GM18520 (cell line): ENCODE data around the gene FGF8.
A peak's percentile ranks its signal among the peaks of the same experiment; 100 is the strongest.

Experiments
- ATAC-seq: cut with Tn5 transposase; IDR thresholded peaks from one replicate; pipeline ENCODE4 v1.9.1; 2021; ENCODE audit not compliant: unreplicated experiment

Gene FGF8

GRCh38 chr10:101782811-101783735 is 7.2 kb upstream of the FGF8 start, which contains the start of gene NPM3:
Gene NPM3, minus strand, starts transcription at chr10:101783446. Its CDS starts 56 bp downstream, at chr10:101783390.
- peak; percentile 41 for ATAC-seq

- no peak for ATAC-seq
Observed at GRCh38 chr10:101781984-101782810, 6.3 kb upstream of the FGF8 start.

GRCh38 chr10:101781655-101781983 is 5.7 kb upstream of the FGF8 start:
- ATAC-seq, result no peak

- ATAC-seq, result no peak
Observed at GRCh38 chr10:101780818-101781654, 5.1 kb upstream of the FGF8 start.

- ATAC-seq, result no peak
Observed at GRCh38 chr10:101780187-101780817, 4.4 kb upstream of the FGF8 start.

GRCh38 chr10:101779544-101780186 is 3.8 kb upstream of the FGF8 start:
- ATAC-seq, result peak; percentile 52

- no peak for ATAC-seq
Observed at GRCh38 chr10:101778781-101779543, 3.0 kb upstream of the FGF8 start.

GRCh38 chr10:101778151-101778780 is 2.4 kb upstream of the FGF8 start:
- no peak for ATAC-seq

GRCh38 chr10:101777619-101778145 is 1.8 kb upstream of the FGF8 start:
- ATAC-seq, result no peak

- no peak for ATAC-seq
Observed at GRCh38 chr10:101776161-101776817, 375 bp upstream of the FGF8 start.

- ATAC-seq, result no peak
Observed at GRCh38 chr10:101774589-101775272, 1.2 kb downstream of the FGF8 start.

- ATAC-seq, result no peak
Observed at GRCh38 chr10:101773923-101774588, 1.9 kb downstream of the FGF8 start.

- ATAC-seq, result no peak
Observed at GRCh38 chr10:101772895-101773761, 2.8 kb downstream of the FGF8 start.

GRCh38 chr10:101772017-101772894 is 3.7 kb downstream of the FGF8 start:
- no peak for ATAC-seq

- no peak for ATAC-seq
Observed at GRCh38 chr10:101771380-101771779, 4.5 kb downstream of the FGF8 start.
